Gastrocnemius medialis (tissue), 4 donors: ENCODE results near the gene SERTAD2. TPM values are rescaled to one million over a fixed set of nuclear protein-coding genes. Genes with fewer than 3 reads are reported as not detected.
A peak's percentile ranks its signal among the peaks of the same experiment; 100 is the strongest.

Experiments
- ATAC-seq, 2 donors: fragments of 150-250 bp; one replicate each; pipeline ENCODE4 v1.9.1; 2016
- DNase-seq, 2 donors: peaks; one replicate each; pipeline ENCODE4 v3.0.0-alpha.2; 2019
- H3K27ac ChIP-seq, 4 donors: fragments of 200-600 bp; sonication (generic); 1 replicate in 1 of 4; 2 replicates in 3 of 4; pipeline ENCODE4 v1.5.1; 2016 to 2018; ENCODE audit warnings: mild to moderate bottlenecking in 2 of 4, moderate library complexity in 1 of 4
- H3K27me3 ChIP-seq, 3 donors: fragments of 200-600 bp; sonication (generic) in 2 of 3; 1 replicate in 1 of 3; 2 replicates in 2 of 3; pipeline versions ENCODE4 v1.5.1 to v1.6.0; 2016 to 2019; ENCODE audit warnings: mild to moderate bottlenecking in 1 of 3, moderate library complexity in 1 of 3
- H3K36me3 ChIP-seq, 2 donors: fragments of 200-600 bp; sonication (generic) in 1 of 2; one replicate each; pipeline ENCODE4 v1.5.1; 2017 to 2018
- H3K4me1 ChIP-seq, 2 donors: fragments of 200-600 bp; sonication (generic) in 1 of 2; one replicate each; pipeline ENCODE4 v1.5.1; 2016 to 2017; ENCODE audit warnings: mild to moderate bottlenecking in 2 of 2
- H3K4me3 ChIP-seq, 4 donors: fragments of 200-600 bp; sonication (generic) in 3 of 4; 1 replicate in 1 of 4; 2 replicates in 3 of 4; pipeline ENCODE4 v1.5.1; 2016 to 2019; ENCODE audit warnings: mild to moderate bottlenecking in 2 of 4
- H3K9me3 ChIP-seq, 3 donors: fragments of 200-600 bp; sonication (generic) in 2 of 3; 1 replicate in 1 of 3; 2 replicates in 2 of 3; pipeline ENCODE4 v1.5.1; 2016 to 2019
- POLR2A ChIP-seq, 2 donors: fragments of 450-650 bp; IDR thresholded peaks; one replicate each; pipeline ENCODE4 v1.6.1; 2017; ENCODE audit warnings: antibody characterized with exemption in 2 of 2, mild to moderate bottlenecking in 2 of 2, moderate library complexity in 2 of 2
- in situ Hi-C, 4 donors: fragments of 200-750 bp; cut with MboI; loops; one replicate each; pipeline versions ENCODE4 v1.15.0 to v1.8.0; 2017; ENCODE audit warnings: low sequenced_read_pairs in 4 of 4
- intact Hi-C: fragments of 100-400 bp; cut with DNase I; formaldehyde crosslinking; loops from one replicate; pipeline ENCODE4 v1.15.1; 2023; ENCODE audit warnings: low total_unique reads
- total RNA-seq, 4 donors: library from RNA; depleted of rRNA; stranded (reverse); fragments of >200 nt; gene quantifications; one replicate each; pipeline versions ENCODE4 v1.1.0 to v1.2.3, GENCODE V29; 2016
- TF ChIP-seq, protein P1 (sequence below), 5 experiments: fragments of 450-650 bp in 3 of 5; fragments of 200-600 bp in 2 of 5; sonication (generic) in 2 of 5; IDR thresholded peaks in 4 of 5; conservative IDR thresholded peaks in 1 of 5; 1 replicate in 4 of 5; 2 replicates in 1 of 5; pipeline ENCODE4 v1.5.1; 2016 to 2019; ENCODE audit warnings: antibody characterized with exemption in 5 of 5, mild to moderate bottlenecking in 3 of 5, moderate library complexity in 3 of 5

SERTAD2 gene
- total RNA-seq, 4 donors from 2014 or later = 7.3 to 10.6 (median 8.7) TPM

DNA sequence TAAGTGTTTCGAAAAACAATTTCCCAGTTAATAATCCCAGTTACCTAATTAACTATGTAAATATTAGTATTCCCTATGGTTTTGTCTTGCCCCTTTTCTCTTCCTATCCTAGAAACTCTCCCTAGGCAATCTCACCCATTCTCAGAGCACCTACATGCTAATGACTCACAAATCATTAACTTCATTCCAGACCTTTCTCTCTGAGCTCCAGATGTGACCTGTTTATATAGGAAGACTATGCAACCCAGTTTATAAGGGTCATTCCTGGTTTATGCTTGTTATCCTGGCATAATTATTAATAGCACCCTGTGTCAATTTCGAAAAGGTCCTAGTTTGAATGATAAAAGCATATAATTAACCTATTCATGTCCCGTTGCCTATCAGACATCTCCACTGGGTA, 14.8 kb upstream of the SERTAD2 start:
- Histone ChIP-seq H3K27me3 (no peaks in the 10 kb centered on the region), H3K9me3 (no peaks in the 10 kb centered on the region), H3K36me3 (no peaks in the 10 kb centered on the region), H3K4me1 (peaks cover 8 to 17% of the 10 kb centered on the region in 2 donors), H3K4me3 (no peak overlapping the region), H3K27ac (no peak overlapping the region)
- TF ChIP-seq POLR2A (IDR thresholded peaks at IDR 0.05) = no peak
- TF ChIP-seq, protein P1, sequence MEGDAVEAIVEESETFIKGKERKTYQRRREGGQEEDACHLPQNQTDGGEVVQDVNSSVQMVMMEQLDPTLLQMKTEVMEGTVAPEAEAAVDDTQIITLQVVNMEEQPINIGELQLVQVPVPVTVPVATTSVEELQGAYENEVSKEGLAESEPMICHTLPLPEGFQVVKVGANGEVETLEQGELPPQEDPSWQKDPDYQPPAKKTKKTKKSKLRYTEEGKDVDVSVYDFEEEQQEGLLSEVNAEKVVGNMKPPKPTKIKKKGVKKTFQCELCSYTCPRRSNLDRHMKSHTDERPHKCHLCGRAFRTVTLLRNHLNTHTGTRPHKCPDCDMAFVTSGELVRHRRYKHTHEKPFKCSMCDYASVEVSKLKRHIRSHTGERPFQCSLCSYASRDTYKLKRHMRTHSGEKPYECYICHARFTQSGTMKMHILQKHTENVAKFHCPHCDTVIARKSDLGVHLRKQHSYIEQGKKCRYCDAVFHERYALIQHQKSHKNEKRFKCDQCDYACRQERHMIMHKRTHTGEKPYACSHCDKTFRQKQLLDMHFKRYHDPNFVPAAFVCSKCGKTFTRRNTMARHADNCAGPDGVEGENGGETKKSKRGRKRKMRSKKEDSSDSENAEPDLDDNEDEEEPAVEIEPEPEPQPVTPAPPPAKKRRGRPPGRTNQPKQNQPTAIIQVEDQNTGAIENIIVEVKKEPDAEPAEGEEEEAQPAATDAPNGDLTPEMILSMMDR (IDR thresholded peaks at IDR 0.05 in 4 of 5, conservative IDR thresholded peaks at IDR 0.05 in 1 of 5) = no peak
- intact Hi-C loops (no loop called here), in situ Hi-C loops (no loop called here)
- no peak for DNase-seq
- ATAC-seq = no peak

DNA sequence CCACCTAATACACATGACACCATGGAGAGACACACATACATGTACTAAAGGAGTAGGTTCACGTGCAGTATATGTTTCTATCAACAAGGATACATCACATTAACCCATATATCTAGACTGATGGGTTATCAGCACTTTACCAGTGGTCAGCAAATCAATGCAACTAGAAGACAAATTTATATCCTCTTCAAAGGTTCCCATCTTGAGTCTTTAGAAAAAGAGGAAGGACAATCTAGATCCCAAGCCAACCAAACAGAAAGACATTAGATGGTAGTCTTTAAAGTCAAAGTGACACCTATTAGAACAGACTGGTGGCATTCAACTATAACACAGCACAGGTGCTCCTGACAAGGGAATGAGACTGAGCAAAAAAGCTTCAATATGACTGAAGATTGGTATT, 13.8 kb upstream of the SERTAD2 start:
- Histone ChIP-seq H3K9me3 (no peaks in the 10 kb centered on the region), H3K27me3 (no peaks in the 10 kb centered on the region), H3K36me3 (no peaks in the 10 kb centered on the region), H3K4me1 (peaks cover 8 to 17% of the 10 kb centered on the region in 2 donors), H3K27ac (peak overlapping the region in 2 of 4 donors; percentile 10 to 56), H3K4me3 (no peak overlapping the region)
- intact Hi-C loops (no loop called here), in situ Hi-C loops (no loop called here)
- ATAC-seq (no peak), DNase-seq (no peak)
- no peak for TF ChIP-seq POLR2A (IDR thresholded peaks at IDR 0.05)
- TF ChIP-seq, protein P1 (IDR thresholded peaks at IDR 0.05 in 4 of 5, conservative IDR thresholded peaks at IDR 0.05 in 1 of 5) = no peak

DNA sequence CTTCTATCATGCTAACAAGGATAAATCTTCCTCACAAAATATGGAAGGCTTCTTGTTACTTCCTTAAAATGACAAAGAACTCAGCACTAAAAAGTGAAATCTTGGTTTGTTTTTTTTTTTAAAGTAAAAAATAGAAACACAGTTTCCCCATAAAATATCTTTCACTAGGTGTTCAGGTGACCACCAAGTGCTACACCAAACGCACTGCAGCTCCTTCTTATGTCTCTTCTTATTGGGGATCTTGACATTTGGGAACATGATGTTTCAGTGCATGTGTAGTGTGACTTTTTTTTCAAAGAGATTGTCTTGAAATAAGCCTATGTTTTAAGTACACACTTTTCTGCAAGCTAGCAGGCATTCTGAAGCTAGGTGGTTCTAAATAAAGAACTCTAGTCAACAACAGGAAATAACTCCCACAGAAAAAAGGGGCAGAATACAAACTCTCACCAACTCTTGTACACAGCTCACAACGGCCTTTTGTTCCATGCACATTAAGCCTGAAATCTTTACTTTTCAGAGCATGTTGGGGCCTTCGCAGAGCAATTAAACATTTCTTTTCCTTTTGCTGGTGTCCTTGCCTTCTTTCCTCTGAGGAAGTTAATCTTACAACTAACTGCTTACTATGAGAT, 13.2 kb upstream of the SERTAD2 start:
- Histone ChIP-seq H3K27me3 (no peaks in the 10 kb centered on the region), H3K4me3 (no peak overlapping the region), H3K9me3 (no peaks in the 10 kb centered on the region), H3K36me3 (no peaks in the 10 kb centered on the region), H3K27ac (peak overlapping the region in 2 of 4 donors; percentile 10 to 56), H3K4me1 (peaks cover 8 to 17% of the 10 kb centered on the region in 2 donors)
- ATAC-seq (no peak), DNase-seq (no peak)
- TF ChIP-seq, protein P1 (IDR thresholded peaks at IDR 0.05 in 4 of 5, conservative IDR thresholded peaks at IDR 0.05 in 1 of 5) = no peak
- TF ChIP-seq POLR2A (IDR thresholded peaks at IDR 0.05) = no peak
- intact Hi-C loops (no loop called here), in situ Hi-C loops (no loop called here)

DNA sequence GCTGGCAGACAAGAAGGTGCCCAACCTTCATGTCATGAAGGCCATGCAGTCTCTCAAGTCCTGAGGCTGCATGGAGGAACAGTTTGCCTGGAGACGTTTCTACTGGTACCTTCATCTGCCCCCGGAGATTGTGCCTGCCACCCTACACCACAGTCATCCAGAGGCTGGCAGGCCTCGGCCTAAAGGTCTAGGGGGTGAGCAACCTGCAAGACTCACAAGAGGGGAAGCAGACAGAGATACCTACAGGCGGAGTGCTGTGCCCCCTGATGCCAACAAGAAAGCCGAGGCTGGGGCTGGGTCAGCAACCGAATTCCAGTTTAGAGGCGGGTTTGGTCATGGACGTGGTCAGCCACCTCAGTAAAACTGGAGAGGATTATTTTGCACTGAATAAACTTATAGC, 12.0 kb upstream of the SERTAD2 start:
- no peak for TF ChIP-seq POLR2A (IDR thresholded peaks at IDR 0.05)
- TF ChIP-seq, protein P1 (IDR thresholded peaks at IDR 0.05 in 4 of 5, conservative IDR thresholded peaks at IDR 0.05 in 1 of 5) = no peak
- intact Hi-C loops = no loop called here
- in situ Hi-C loops = no loop called here
- Histone ChIP-seq H3K27me3 (no peaks in the 10 kb centered on the region), H3K4me3 (no peak overlapping the region), H3K27ac (no peak overlapping the region), H3K4me1 (peaks cover 8 to 17% of the 10 kb centered on the region in 2 donors), H3K9me3 (no peaks in the 10 kb centered on the region), H3K36me3 (no peaks in the 10 kb centered on the region)
- ATAC-seq (no peak), DNase-seq (no peak)

DNA sequence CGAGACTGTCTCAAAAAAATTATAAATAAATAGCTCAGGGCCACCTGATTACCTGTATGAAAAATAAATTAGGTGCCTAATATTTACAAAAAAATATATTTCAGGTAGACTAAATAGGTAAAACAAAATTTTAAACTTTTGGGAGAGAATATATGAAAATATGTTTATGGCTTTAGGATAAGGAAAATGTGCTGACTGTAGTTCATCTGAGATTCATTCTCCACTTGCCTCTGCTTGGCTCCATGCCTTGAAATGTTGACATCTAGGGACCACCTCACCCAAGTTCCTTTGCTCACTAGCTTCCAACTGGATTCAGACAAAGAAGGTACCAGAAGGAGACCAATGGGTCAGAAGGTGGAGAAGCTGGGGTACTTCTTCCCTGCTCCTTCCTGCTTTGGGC, 9.7 kb upstream of the SERTAD2 start:
- no peak for TF ChIP-seq POLR2A (IDR thresholded peaks at IDR 0.05)
- TF ChIP-seq, protein P1 (IDR thresholded peaks at IDR 0.05 in 4 of 5, conservative IDR thresholded peaks at IDR 0.05 in 1 of 5) = no peak

More for the DNA sequence above, 9.7 kb upstream of the SERTAD2 start:
- no peaks in the 10 kb centered on the region for H3K9me3 ChIP-seq
- no peaks in the 10 kb centered on the region for H3K27me3 ChIP-seq
- peaks cover 8 to 17% of the 10 kb centered on the region in 2 donors for H3K4me1 ChIP-seq
- in situ Hi-C loops = no loop called here
- ATAC-seq (no peak), DNase-seq (no peak)
- intact Hi-C loops = no loop called here
- no peaks in the 10 kb centered on the region for H3K36me3 ChIP-seq
- no peak overlapping the region for H3K27ac ChIP-seq
- H3K4me3 ChIP-seq = no peak overlapping the region
